Caco-2 (cell line): Measurements from ENCODE around the gene TTC27. TPM values are rescaled to one million over a fixed set of nuclear protein-coding genes. Genes with fewer than 3 reads are reported as not detected.

Experiments used
- BruUV-seq: library from RNA; stranded (reverse); fragments of 400-500 nt; replicated peaks from 2 replicates; lab custom pipeline; 2021; lab: Mats Ljungman, UMichigan
- CTCF ChIA-PET: fragments of 300-600 bp; sonication (Branson Sonifier 250); formaldehyde crosslinking; loops from one replicate; lab custom pipeline; 2022; ENCODE audit warnings: antibody characterized with exemption; lab: Charles Lee
- POLR2A ChIA-PET: fragments of 300-600 bp; sonication (Branson Sonifier 250); formaldehyde crosslinking; loops from one replicate; lab custom pipeline; 2022; ENCODE audit warnings: antibody characterized with exemption; lab: Charles Lee
- DNase-seq, 2 experiments: peaks; one replicate each; pipeline versions ENCODE4 v3.0.0 to v3.0.0-alpha.2; 2020 to 2022
- H3K27me3 ChIP-seq: replicated peaks from 2 replicates; pipeline ENCODE4 v1.6.0; 2011; ENCODE audit warnings: low read length; ENCODE audit not compliant: control insufficient read depth, insufficient read depth
- H3K36me3 ChIP-seq: 2 replicates; pipeline ENCODE4 v1.5.1; 2011; ENCODE audit warnings: low read length; ENCODE audit not compliant: control insufficient read depth, insufficient read depth
- H3K4me1 ChIP-seq: fragments of 250-450 bp; sonication (Bioruptor Pico); 2 replicates; pipeline ENCODE4 v1.5.1; 2020; ENCODE audit warnings: mild to moderate bottlenecking
- H3K4me3 ChIP-seq: 2 replicates; pipeline ENCODE4 v1.5.1; 2011; ENCODE audit warnings: low read depth, mild to moderate bottlenecking, control low read depth, low read length
- H3K9me3 ChIP-seq: fragments of 250-450 bp; sonication (Bioruptor Pico); 2 replicates; pipeline ENCODE4 v1.5.1; 2020; ENCODE audit warnings: mild to moderate bottlenecking, moderate library complexity
- H3K27ac Mint-ChIP-seq: one replicate; pipeline ENCODE4 v1.8.0; 2022; ENCODE audit warnings: mixed read lengths; ENCODE audit not compliant: unreplicated experiment
- H3K27me3 Mint-ChIP-seq: one replicate; pipeline ENCODE4 v1.8.0; 2022; ENCODE audit warnings: mixed read lengths; ENCODE audit not compliant: insufficient read depth, unreplicated experiment
- H3K36me3 Mint-ChIP-seq: one replicate; pipeline ENCODE4 v1.8.0; 2022; ENCODE audit warnings: mild to moderate bottlenecking, mixed read lengths; ENCODE audit not compliant: insufficient read depth, unreplicated experiment
- H3K4me1 Mint-ChIP-seq: one replicate; pipeline ENCODE4 v1.8.0; 2022; ENCODE audit warnings: low read depth, mixed read lengths; ENCODE audit not compliant: unreplicated experiment
- H3K4me3 Mint-ChIP-seq: one replicate; pipeline ENCODE4 v1.8.0; 2022; ENCODE audit warnings: mild to moderate bottlenecking, moderate library complexity, mixed read lengths; ENCODE audit not compliant: unreplicated experiment
- H3K9me3 Mint-ChIP-seq: one replicate; pipeline ENCODE4 v1.8.0; 2022; ENCODE audit warnings: mixed read lengths; ENCODE audit not compliant: unreplicated experiment
- CTCF ChIP-seq, 2 experiments: fragments of 200-600 bp in 1 of 2; IDR thresholded peaks; 1 replicate in 1 of 2; 2 replicates in 1 of 2; pipeline versions ENCODE4 v1.5.1 to v1.8.0; 2011 to 2022; ENCODE audit warnings: antibody characterized with exemption in 1 of 2, control low read depth in 1 of 2, inconsistent platforms in 1 of 2, low read depth in 1 of 2, low read length in 1 of 2, mild to moderate bottlenecking in 1 of 2, moderate library complexity in 1 of 2; ENCODE audit not compliant: insufficient read depth in 1 of 2, severe bottlenecking in 1 of 2, unreplicated experiment in 1 of 2
- intact Hi-C: fragments of 100-400 bp; cut with micrococcal nuclease; formaldehyde crosslinking; loops from one replicate; pipeline ENCODE4 v1.10.0; 2022; ENCODE audit not compliant: unreplicated experiment
- total RNA-seq: library from RNA; stranded (reverse); gene quantifications from 2 replicates; pipeline ENCODE4 v1.2.3, GENCODE V29; 2022

TTC27 gene
- total RNA-seq, 1 experiment from 2014 or later = 20.6 TPM

GRCh38 chr2:32732120-32732519 is 104.3 kb downstream of the TTC27 start:
- Mint-ChIP-seq H3K4me1 (no peaks in the 10 kb centered on the region), H3K36me3 (peaks cover 7% of the 10 kb centered on the region), H3K27me3 (no peaks in the 10 kb centered on the region), H3K9me3 (no peaks in the 10 kb centered on the region), H3K4me3 (no peak overlapping the region), H3K27ac (no peak overlapping the region)
- H3K9me3 ChIP-seq = no peaks in the 10 kb centered on the region
- intact Hi-C loops = no loop called here
- no peaks in the 10 kb centered on the region for H3K27me3 ChIP-seq
- DNase-seq = no peak
- H3K4me1 ChIP-seq = no peaks in the 10 kb centered on the region
- H3K4me3 ChIP-seq = no peak overlapping the region
- BruUV-seq = no TSS peak
- no peaks in the 10 kb centered on the region for H3K36me3 ChIP-seq
- ChIA-PET CTCF (interaction anchor here (0.5 kb wide), 1 partner anchor 302 kb away, joined by 3 read pairs; no protein-coding TSS in a partner anchor), POLR2A (no interaction called here)
- no peak for TF ChIP-seq CTCF (IDR thresholded peaks at IDR 0.05; ENCODE audit: insufficient read depth in 1 of 2, low read depth in 1 of 2, low read length in 1 of 2, severe bottlenecking in 1 of 2, unreplicated experiment in 1 of 2)

- no peak overlapping the region for H3K4me3 Mint-ChIP-seq
- H3K36me3 Mint-ChIP-seq = peaks cover 9% of the 10 kb centered on the region
- no peak for TF ChIP-seq CTCF (IDR thresholded peaks at IDR 0.05; ENCODE audit: insufficient read depth in 1 of 2, low read depth in 1 of 2, low read length in 1 of 2, severe bottlenecking in 1 of 2, unreplicated experiment in 1 of 2)
- H3K36me3 ChIP-seq = no peaks in the 10 kb centered on the region
- ChIA-PET POLR2A (no interaction called here), CTCF (no interaction called here)
- no peaks in the 10 kb centered on the region for H3K27me3 Mint-ChIP-seq
- H3K27ac Mint-ChIP-seq = no peak overlapping the region
- no peak for DNase-seq
- H3K9me3 Mint-ChIP-seq = no peaks in the 10 kb centered on the region
- no peaks in the 10 kb centered on the region for H3K4me1 ChIP-seq
- no TSS peak for BruUV-seq
- no peaks in the 10 kb centered on the region for H3K9me3 ChIP-seq
- no peaks in the 10 kb centered on the region for H3K4me1 Mint-ChIP-seq
- intact Hi-C loops = no loop called here
- no peaks in the 10 kb centered on the region for H3K27me3 ChIP-seq
- no peak overlapping the region for H3K4me3 ChIP-seq
Observed at GRCh38 chr2:32732912-32733472, 105.1 kb downstream of the TTC27 start.

- no peaks in the 10 kb centered on the region for H3K36me3 ChIP-seq
- TF ChIP-seq CTCF (IDR thresholded peaks at IDR 0.05; ENCODE audit: insufficient read depth in 1 of 2, low read depth in 1 of 2, low read length in 1 of 2, severe bottlenecking in 1 of 2, unreplicated experiment in 1 of 2) = no peak
- Mint-ChIP-seq H3K4me3 (no peak overlapping the region), H3K9me3 (no peaks in the 10 kb centered on the region), H3K27me3 (no peaks in the 10 kb centered on the region), H3K36me3 (peaks cover 9% of the 10 kb centered on the region), H3K27ac (no peak overlapping the region), H3K4me1 (no peaks in the 10 kb centered on the region)
- no peak for DNase-seq
- no peaks in the 10 kb centered on the region for H3K9me3 ChIP-seq
- H3K4me1 ChIP-seq = no peaks in the 10 kb centered on the region
- ChIA-PET CTCF (no interaction called here), POLR2A (no interaction called here)
- intact Hi-C loops = no loop called here
- BruUV-seq = no TSS peak
- no peaks in the 10 kb centered on the region for H3K27me3 ChIP-seq
- H3K4me3 ChIP-seq = no peak overlapping the region
Observed at GRCh38 chr2:32735348-32735747, 107.5 kb downstream of the TTC27 start.
